CD4-positive, alpha-beta T cell (primary cell): ENCODE data around the gene WNT5B. TPM values are rescaled to one million over a fixed set of nuclear protein-coding genes. Genes with fewer than 3 reads are reported as not detected.

Experiments
- ATAC-seq: fragments of 200-7000 bp; cut with Tn5 transposase; one replicate; pipeline ENCODE4 v1.10.0; 2022; ENCODE audit warnings: mild to moderate bottlenecking; ENCODE audit not compliant: poor library complexity
- CTCF ChIA-PET: fragments of 350-600 bp; sonication (Branson Sonifier 250); formaldehyde crosslinking; loops from one replicate; lab custom pipeline; 2021; ENCODE audit warnings: antibody characterized with exemption, inconsistent platforms; lab: Charles Lee
- POLR2A ChIA-PET: fragments of 350-600 bp; sonication (Branson Sonifier 250); formaldehyde crosslinking; loops from one replicate; lab custom pipeline; 2021; ENCODE audit warnings: antibody characterized with exemption, inconsistent platforms; lab: Charles Lee
- DNase-seq, 14 experiments: peaks; one replicate each; pipeline ENCODE4 v3.0.0-alpha.2; 2013 to 2020; ENCODE audit warnings: mixed read lengths in 2 of 14
- H3K27ac ChIP-seq, 2 donors: one replicate each; pipeline versions ENCODE4 v1.5.1 to v1.7.0; 2013; ENCODE audit warnings: low read length in 2 of 2, low read depth in 1 of 2, mild to moderate bottlenecking in 1 of 2
- H3K27me3 ChIP-seq, 2 experiments: 1 replicate in 1 of 2; 2 replicates in 1 of 2; pipeline versions ENCODE4 v1.6.1 to v1.7.0; 2013; ENCODE audit warnings: low read length in 2 of 2, control low read depth in 1 of 2, mild to moderate bottlenecking in 1 of 2, moderate library complexity in 1 of 2; ENCODE audit not compliant: insufficient read depth in 2 of 2, control insufficient read depth in 1 of 2
- H3K36me3 ChIP-seq: one replicate; pipeline ENCODE4 v1.6.1; 2013; ENCODE audit warnings: low read length, control low read depth; ENCODE audit not compliant: insufficient read depth
- H3K4me1 ChIP-seq: one replicate; pipeline ENCODE4 v1.6.1; 2013; ENCODE audit warnings: low read length, control low read depth; ENCODE audit not compliant: insufficient read depth
- H3K4me3 ChIP-seq: one replicate; pipeline ENCODE4 v1.5.1; 2013; ENCODE audit warnings: mild to moderate bottlenecking, low read length, moderate library complexity
- H3K9me3 ChIP-seq, 2 experiments: 1 replicate in 1 of 2; 2 replicates in 1 of 2; pipeline versions ENCODE4 v1.6.1 to v1.7.0; 2013; ENCODE audit warnings: low read length in 2 of 2, mild to moderate bottlenecking in 2 of 2, control low read depth in 1 of 2, moderate library complexity in 1 of 2; ENCODE audit not compliant: control insufficient read depth in 1 of 2, insufficient read depth in 1 of 2
- H3K27ac Mint-ChIP-seq: one replicate; pipeline ENCODE4 v1.8.0; 2020; ENCODE audit warnings: mixed read lengths
- H3K27me3 Mint-ChIP-seq: one replicate; pipeline ENCODE4 v1.8.0; 2021; ENCODE audit warnings: mixed read lengths
- H3K36me3 Mint-ChIP-seq: one replicate; pipeline ENCODE4 v1.8.0; 2021; ENCODE audit warnings: low read depth, mixed read lengths
- H3K4me1 Mint-ChIP-seq: one replicate; pipeline ENCODE4 v1.8.0; 2021; ENCODE audit warnings: low read depth, mixed read lengths
- H3K4me3 Mint-ChIP-seq: one replicate; pipeline ENCODE4 v1.8.0; 2020; ENCODE audit warnings: mild to moderate bottlenecking, mixed read lengths
- H3K9me3 Mint-ChIP-seq: one replicate; pipeline ENCODE4 v1.8.0; 2020; ENCODE audit warnings: mixed read lengths
- intact Hi-C, 2 experiments: fragments of 100-400 bp; cut with DNase I in 1 of 2; cut with micrococcal nuclease in 1 of 2; formaldehyde crosslinking; loops; one replicate each; pipeline versions ENCODE4 v1.15.1 to v1.9.0; 2023 to 2025; cut with DNase I, micrococcal nuclease
- total RNA-seq, 174 experiments: library from RNA in 2 of 174; stranded (reverse) in 2 of 174; gene quantifications; one replicate each; pipeline ENCODE4 v1.2.3 and lab custom pipeline; 2021 to 2026
- TF ChIP-seq, protein P1 (sequence below): fragments of 200-600 bp; IDR thresholded peaks from one replicate; pipeline ENCODE4 v1.8.0; 2022; ENCODE audit warnings: antibody characterized with exemption, mild to moderate bottlenecking

The WNT5B gene
- total RNA-seq, 2 experiments from 2014 or later: not detected

- ChIA-PET POLR2A (interaction anchor here (1.5 to 3.8 kb wide), 3 partner anchors 11 to 465 kb away, joined by 7 to 37 read pairs (median 34); no protein-coding TSS in a partner anchor), CTCF (interaction anchor here (1.2 to 3.3 kb wide), 2 partner anchors 460 to 464 kb away, joined by 3 to 70 read pairs; no protein-coding TSS in a partner anchor)
- Mint-ChIP-seq H3K4me1 (peaks cover 12% of the 10 kb centered on the region), H3K27me3 (no peaks in the 10 kb centered on the region), H3K4me3 (no peak overlapping the region), H3K9me3 (no peaks in the 10 kb centered on the region), H3K36me3 (peaks cover 5% of the 10 kb centered on the region), H3K27ac (no peak overlapping the region)
- H3K27ac ChIP-seq: no peak overlapping the region
- ATAC-seq: no peak
- TF ChIP-seq, protein P1, sequence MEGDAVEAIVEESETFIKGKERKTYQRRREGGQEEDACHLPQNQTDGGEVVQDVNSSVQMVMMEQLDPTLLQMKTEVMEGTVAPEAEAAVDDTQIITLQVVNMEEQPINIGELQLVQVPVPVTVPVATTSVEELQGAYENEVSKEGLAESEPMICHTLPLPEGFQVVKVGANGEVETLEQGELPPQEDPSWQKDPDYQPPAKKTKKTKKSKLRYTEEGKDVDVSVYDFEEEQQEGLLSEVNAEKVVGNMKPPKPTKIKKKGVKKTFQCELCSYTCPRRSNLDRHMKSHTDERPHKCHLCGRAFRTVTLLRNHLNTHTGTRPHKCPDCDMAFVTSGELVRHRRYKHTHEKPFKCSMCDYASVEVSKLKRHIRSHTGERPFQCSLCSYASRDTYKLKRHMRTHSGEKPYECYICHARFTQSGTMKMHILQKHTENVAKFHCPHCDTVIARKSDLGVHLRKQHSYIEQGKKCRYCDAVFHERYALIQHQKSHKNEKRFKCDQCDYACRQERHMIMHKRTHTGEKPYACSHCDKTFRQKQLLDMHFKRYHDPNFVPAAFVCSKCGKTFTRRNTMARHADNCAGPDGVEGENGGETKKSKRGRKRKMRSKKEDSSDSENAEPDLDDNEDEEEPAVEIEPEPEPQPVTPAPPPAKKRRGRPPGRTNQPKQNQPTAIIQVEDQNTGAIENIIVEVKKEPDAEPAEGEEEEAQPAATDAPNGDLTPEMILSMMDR: no peak
- no peak for DNase-seq
- H3K27me3 ChIP-seq: no peaks in the 10 kb centered on the region
- H3K4me3 ChIP-seq: no peak overlapping the region
- H3K4me1 ChIP-seq: peaks cover 2% of the 10 kb centered on the region
- no peaks in the 10 kb centered on the region for H3K9me3 ChIP-seq
- peaks cover 12% of the 10 kb centered on the region for H3K36me3 ChIP-seq
- intact Hi-C loops: loop anchor here in 1 of 2 experiments (1.0 to 2.0 kb wide), 2 partner anchors 23 to 464 kb away; no protein-coding TSS in a partner anchor
These were observed 46.9 kb upstream of the WNT5B start for GRCh38 chr12:1581973-1582708.

GRCh38 chr12:1582709-1583050 lies 46.4 kb upstream of the WNT5B start:
- Mint-ChIP-seq H3K36me3 (peaks cover 9% of the 10 kb centered on the region), H3K27ac (no peak overlapping the region), H3K9me3 (no peaks in the 10 kb centered on the region), H3K4me1 (peaks cover 18% of the 10 kb centered on the region), H3K4me3 (no peak overlapping the region), H3K27me3 (no peaks in the 10 kb centered on the region)
- TF ChIP-seq, protein P1: no peak
- no peaks in the 10 kb centered on the region for H3K9me3 ChIP-seq
- no peak overlapping the region for H3K27ac ChIP-seq
- DNase-seq: no peak
- ChIA-PET POLR2A (interaction anchor here (0.8 to 3.8 kb wide), 7 partner anchors 10 to 490 kb away, joined by 3 to 37 read pairs (median 4); no protein-coding TSS in a partner anchor), CTCF (interaction anchor here (0.7 to 3.3 kb wide), 11 partner anchors 13 to 832 kb away, joined by 3 to 70 read pairs (median 3); no protein-coding TSS in a partner anchor)
- H3K27me3 ChIP-seq: no peaks in the 10 kb centered on the region
- intact Hi-C loops: loop anchor here (1.0 to 2.0 kb wide), 2 partner anchors 22 to 464 kb away; no protein-coding TSS in a partner anchor
- no peak overlapping the region for H3K4me3 ChIP-seq
- ATAC-seq: no peak
- H3K36me3 ChIP-seq: peaks cover 11% of the 10 kb centered on the region
- peaks cover 2% of the 10 kb centered on the region for H3K4me1 ChIP-seq

GRCh38 chr12:1583421-1584078 lies 45.5 kb upstream of the WNT5B start:
- CTCF ChIA-PET: interaction anchor here (0.6 to 3.3 kb wide), 20 partner anchors 9 to 1007 kb away, joined by 3 to 70 read pairs (median 3); partner anchors contain the start of gene FBXL14
- Histone ChIP-seq H3K27ac (no peak overlapping the region), H3K4me3 (no peak overlapping the region), H3K36me3 (peaks cover 11% of the 10 kb centered on the region), H3K4me1 (peaks cover 5% of the 10 kb centered on the region), H3K27me3 (no peaks in the 10 kb centered on the region), H3K9me3 (no peaks in the 10 kb centered on the region)
- H3K27me3 Mint-ChIP-seq: no peaks in the 10 kb centered on the region
- TF ChIP-seq, protein P1: peak; percentile 96
- peaks cover 26% of the 10 kb centered on the region for H3K4me1 Mint-ChIP-seq
- peaks cover 16% of the 10 kb centered on the region for H3K36me3 Mint-ChIP-seq
- peak overlapping the region; percentile 2 for H3K4me3 Mint-ChIP-seq
- ATAC-seq (peak; percentile 74), DNase-seq (peak in 13 of 14 experiments; percentile 37 to 88 (median 53))
- POLR2A ChIA-PET: interaction anchor here (0.7 to 3.8 kb wide), 11 partner anchors 9 to 490 kb away, joined by 3 to 37 read pairs (median 4); partner anchors contain the start of gene FBXL14
- no peaks in the 10 kb centered on the region for H3K9me3 Mint-ChIP-seq
- H3K27ac Mint-ChIP-seq: peak overlapping the region; percentile 16
- intact Hi-C loops: loop anchor here (1.0 to 2.0 kb wide), 2 partner anchors 21 to 465 kb away; no protein-coding TSS in a partner anchor
